WTC11 (cell line): ENCODE data around the gene FAH.

Experiments used
- CBFB ChIP-seq: sonication (generic); formaldehyde crosslinking; IDR thresholded peaks from 2 replicates; pipeline ENCODE4 v1.8.1; 2022; ENCODE audit warnings: mild to moderate bottlenecking, low read depth, missing genetic modification reagents
- JUN ChIP-seq: sonication (generic); formaldehyde crosslinking; IDR thresholded peaks from 2 replicates; pipeline ENCODE4 v1.8.0; 2023; ENCODE audit warnings: mild to moderate bottlenecking, missing genetic modification reagents
- MXD4 ChIP-seq: fragments of 250-450 bp; sonication (Bioruptor Pico); IDR thresholded peaks from 2 replicates; pipeline ENCODE4 v1.8.0; 2021; ENCODE audit warnings: mild to moderate bottlenecking, moderate library complexity, borderline replicate concordance
- NFE2L1 ChIP-seq: sonication (generic); formaldehyde crosslinking; IDR thresholded peaks from 2 replicates; pipeline ENCODE4 v1.8.1; 2023; ENCODE audit warnings: missing genetic modification reagents
- ZNF416 ChIP-seq: fragments of 250-450 bp; sonication (Bioruptor Pico); IDR thresholded peaks from 2 replicates; pipeline ENCODE4 v1.9.0; 2021; ENCODE audit warnings: mild to moderate bottlenecking, inconsistent platforms
- TF ChIP-seq, protein P1 (sequence below): sonication (generic); formaldehyde crosslinking; IDR thresholded peaks from 2 replicates; pipeline ENCODE4 v1.8.1; 2022; ENCODE audit warnings: missing genetic modification reagents, borderline replicate concordance
- TF ChIP-seq, protein P2 (sequence below): fragments of 200-600 bp; IDR thresholded peaks from 2 replicates; pipeline ENCODE4 v1.8.0; 2022; ENCODE audit warnings: antibody characterized with exemption
- TF ChIP-seq, protein P3 (sequence below): sonication (generic); formaldehyde crosslinking; IDR thresholded peaks from 2 replicates; pipeline ENCODE4 v1.8.0; 2022; ENCODE audit warnings: mild to moderate bottlenecking, missing genetic modification reagents
- TF ChIP-seq, protein P4 (sequence below): sonication (generic); formaldehyde crosslinking; IDR thresholded peaks from 2 replicates; pipeline ENCODE4 v1.8.0; 2023; ENCODE audit warnings: missing genetic modification reagents

DNA sequence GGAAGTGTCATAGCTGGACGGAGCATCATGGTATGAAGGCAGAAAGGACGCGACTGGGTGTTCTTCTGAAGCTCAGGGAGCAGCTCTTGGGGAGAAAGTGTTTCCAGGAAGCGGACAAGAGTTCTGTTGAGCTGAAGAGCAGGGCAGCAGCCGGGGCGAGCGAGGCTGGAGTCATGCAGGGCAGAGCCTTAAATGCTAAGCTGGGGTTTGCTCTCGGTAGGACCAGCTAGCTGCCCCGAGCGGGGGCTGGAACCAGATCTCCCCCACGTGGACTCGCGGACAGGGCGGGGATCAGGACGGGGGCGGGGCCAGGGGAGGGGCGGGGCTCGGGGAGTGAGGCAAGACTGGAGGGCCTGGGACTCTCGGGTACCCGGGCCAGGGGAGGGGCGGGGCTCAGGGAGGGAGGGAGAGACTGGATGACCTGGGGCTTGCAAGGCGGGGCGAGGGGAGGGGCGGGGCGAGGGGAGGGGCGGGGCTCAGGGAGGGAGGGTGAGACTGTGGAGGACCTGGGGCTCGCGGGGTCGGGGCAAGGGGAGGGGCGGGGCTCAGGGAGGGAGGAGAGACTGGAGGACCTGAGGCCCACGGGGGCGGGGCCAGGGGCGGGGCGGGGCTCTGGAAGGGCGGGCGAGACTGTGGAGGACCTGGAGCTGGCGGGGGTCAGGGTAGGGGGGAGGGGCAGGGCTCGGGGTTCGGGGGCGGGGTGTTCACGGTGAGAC is 461 bp upstream of the FAH start:
- TF ChIP-seq CBFB (CRISPR knock-in tag) (no peak), NFE2L1 (CRISPR knock-in tag) (no peak), JUN (no peak), MXD4 (CRISPR knock-in tag) (no peak), ZNF416 (CRISPR knock-in tag) (no peak)
- TF ChIP-seq, protein P1, sequence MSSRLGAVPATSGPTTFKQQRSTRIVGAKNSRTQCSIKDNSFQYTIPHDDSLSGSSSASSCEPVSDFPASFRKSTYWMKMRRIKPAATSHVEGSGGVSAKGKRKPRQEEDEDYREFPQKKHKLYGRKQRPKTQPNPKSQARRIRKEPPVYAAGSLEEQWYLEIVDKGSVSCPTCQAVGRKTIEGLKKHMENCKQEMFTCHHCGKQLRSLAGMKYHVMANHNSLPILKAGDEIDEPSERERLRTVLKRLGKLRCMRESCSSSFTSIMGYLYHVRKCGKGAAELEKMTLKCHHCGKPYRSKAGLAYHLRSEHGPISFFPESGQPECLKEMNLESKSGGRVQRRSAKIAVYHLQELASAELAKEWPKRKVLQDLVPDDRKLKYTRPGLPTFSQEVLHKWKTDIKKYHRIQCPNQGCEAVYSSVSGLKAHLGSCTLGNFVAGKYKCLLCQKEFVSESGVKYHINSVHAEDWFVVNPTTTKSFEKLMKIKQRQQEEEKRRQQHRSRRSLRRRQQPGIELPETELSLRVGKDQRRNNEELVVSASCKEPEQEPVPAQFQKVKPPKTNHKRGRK = no peak
- TF ChIP-seq, protein P2, sequence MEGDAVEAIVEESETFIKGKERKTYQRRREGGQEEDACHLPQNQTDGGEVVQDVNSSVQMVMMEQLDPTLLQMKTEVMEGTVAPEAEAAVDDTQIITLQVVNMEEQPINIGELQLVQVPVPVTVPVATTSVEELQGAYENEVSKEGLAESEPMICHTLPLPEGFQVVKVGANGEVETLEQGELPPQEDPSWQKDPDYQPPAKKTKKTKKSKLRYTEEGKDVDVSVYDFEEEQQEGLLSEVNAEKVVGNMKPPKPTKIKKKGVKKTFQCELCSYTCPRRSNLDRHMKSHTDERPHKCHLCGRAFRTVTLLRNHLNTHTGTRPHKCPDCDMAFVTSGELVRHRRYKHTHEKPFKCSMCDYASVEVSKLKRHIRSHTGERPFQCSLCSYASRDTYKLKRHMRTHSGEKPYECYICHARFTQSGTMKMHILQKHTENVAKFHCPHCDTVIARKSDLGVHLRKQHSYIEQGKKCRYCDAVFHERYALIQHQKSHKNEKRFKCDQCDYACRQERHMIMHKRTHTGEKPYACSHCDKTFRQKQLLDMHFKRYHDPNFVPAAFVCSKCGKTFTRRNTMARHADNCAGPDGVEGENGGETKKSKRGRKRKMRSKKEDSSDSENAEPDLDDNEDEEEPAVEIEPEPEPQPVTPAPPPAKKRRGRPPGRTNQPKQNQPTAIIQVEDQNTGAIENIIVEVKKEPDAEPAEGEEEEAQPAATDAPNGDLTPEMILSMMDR = no peak
- TF ChIP-seq, protein P3, sequence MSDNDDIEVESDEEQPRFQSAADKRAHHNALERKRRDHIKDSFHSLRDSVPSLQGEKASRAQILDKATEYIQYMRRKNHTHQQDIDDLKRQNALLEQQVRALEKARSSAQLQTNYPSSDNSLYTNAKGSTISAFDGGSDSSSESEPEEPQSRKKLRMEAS (CRISPR knock-in tag) = no peak
- TF ChIP-seq, protein P4, sequence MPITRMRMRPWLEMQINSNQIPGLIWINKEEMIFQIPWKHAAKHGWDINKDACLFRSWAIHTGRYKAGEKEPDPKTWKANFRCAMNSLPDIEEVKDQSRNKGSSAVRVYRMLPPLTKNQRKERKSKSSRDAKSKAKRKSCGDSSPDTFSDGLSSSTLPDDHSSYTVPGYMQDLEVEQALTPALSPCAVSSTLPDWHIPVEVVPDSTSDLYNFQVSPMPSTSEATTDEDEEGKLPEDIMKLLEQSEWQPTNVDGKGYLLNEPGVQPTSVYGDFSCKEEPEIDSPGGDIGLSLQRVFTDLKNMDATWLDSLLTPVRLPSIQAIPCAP (CRISPR knock-in tag) = no peak
